HCT116 (cell line): ENCODE data around the gene SDSL. TPM values are rescaled to one million over a fixed set of nuclear protein-coding genes. Genes with fewer than 3 reads are reported as not detected.

Experiments
- ATAC-seq: fragments of 200-7000 bp; cut with Tn5 transposase; 2 replicates; pipeline ENCODE4 v1.9.1; 2020; ENCODE audit warnings: mild to moderate bottlenecking, moderate library complexity
- BruUV-seq: library from RNA; stranded (reverse); fragments of 400-500 nt; replicated peaks from 2 replicates; lab custom pipeline; 2021; lab: Mats Ljungman, UMichigan
- CTCF ChIA-PET: fragments of 300-600 bp; sonication (Branson Sonifier 250); formaldehyde crosslinking; loops from one replicate; lab custom pipeline; 2021; ENCODE audit warnings: antibody characterized with exemption; lab: Charles Lee
- POLR2A ChIA-PET: fragments of 300-600, 350-600 bp; sonication (Branson Sonifier 250); formaldehyde crosslinking; loops from one replicate; lab custom pipeline; 2021; ENCODE audit warnings: antibody characterized with exemption; lab: Charles Lee
- RAD21 ChIA-PET, 2 experiments: fragments of 300-600 bp; sonication (Branson Sonifier 250); formaldehyde crosslinking; loops; one replicate each; lab custom pipeline; 2023; ENCODE audit warnings: low total read pairs in 2 of 2; ENCODE audit not compliant: uncharacterized antibody in 2 of 2, unreplicated experiment in 2 of 2, low non-redundant PET in 1 of 2; lab: Charles Lee
- DNase-seq: peaks from one replicate; pipeline ENCODE4 v3.0.0-alpha.2; 2010; ENCODE audit warnings: low read depth, low spot score
- H2AFZ ChIP-seq: fragments of 200-600 bp; shearing (Covaris generic), sonication (generic); 2 replicates; pipeline ENCODE4 v1.6.1; 2017; ENCODE audit warnings: low read depth, mixed run types, mixed read lengths, antibody characterized with exemption, low read length; ENCODE audit not compliant: poor library complexity, severe bottlenecking
- H3K27ac ChIP-seq: 2 replicates; pipeline ENCODE4 v1.5.1; 2012; ENCODE audit warnings: low read depth, low read length
- H3K27me3 ChIP-seq: fragments of 200-600 bp; sonication (generic); 2 replicates; pipeline ENCODE4 v1.6.1; 2016; ENCODE audit warnings: mixed run types, low read length, mixed read lengths; ENCODE audit not compliant: insufficient read depth
- H3K36me3 ChIP-seq, 2 experiments: fragments of 200-500 bp in 1 of 2; fragments of 200-600 bp in 1 of 2; sonication (Bioruptor generic) in 1 of 2; sonication (generic) in 1 of 2; 2 replicates each; pipeline versions ENCODE4 v1.5.1 to v1.6.1; 2014 to 2016; ENCODE audit warnings: low read length in 2 of 2, inconsistent platforms in 1 of 2, mixed read lengths in 1 of 2, mixed run types in 1 of 2; ENCODE audit not compliant: insufficient read depth in 2 of 2, control insufficient read depth in 1 of 2
- H3K4me1 ChIP-seq, 2 experiments: fragments of 200-600 bp in 1 of 2; sonication (generic) in 1 of 2; 2 replicates each; pipeline versions ENCODE4 v1.5.1 to v1.6.1; 2012 to 2017; ENCODE audit warnings: low read length in 2 of 2, inconsistent platforms in 1 of 2, mild to moderate bottlenecking in 1 of 2, mixed read lengths in 1 of 2, mixed run types in 1 of 2, moderate library complexity in 1 of 2; ENCODE audit not compliant: insufficient read depth in 2 of 2, control insufficient read depth in 1 of 2
- H3K4me2 ChIP-seq: fragments of 200-600 bp; sonication (generic); 2 replicates; pipeline ENCODE4 v1.6.1; 2017; ENCODE audit warnings: mixed run types, low read length, mixed read lengths
- H3K4me3 ChIP-seq, 2 experiments: fragments of 200-600 bp in 1 of 2; sonication (generic) in 1 of 2; replicated peaks in 1 of 2; 2 replicates each; pipeline ENCODE4 v1.5.1; 2011 to 2016; ENCODE audit warnings: low read length in 2 of 2, control low read depth in 1 of 2, low read depth in 1 of 2, mild to moderate bottlenecking in 1 of 2, mixed read lengths in 1 of 2, mixed run types in 1 of 2
- H3K79me2 ChIP-seq: fragments of 200-600 bp; sonication (generic); 2 replicates; pipeline ENCODE4 v1.6.1; 2017; ENCODE audit warnings: mild to moderate bottlenecking, mixed run types, low read length, moderate library complexity, mixed read lengths; ENCODE audit not compliant: insufficient read depth
- H3K9ac ChIP-seq: fragments of 200-600 bp; sonication (generic); 2 replicates; pipeline ENCODE4 v1.6.1; 2016; ENCODE audit warnings: low read length, mixed read lengths
- H3K9me2 ChIP-seq: fragments of 200-600 bp; sonication (generic), shearing (Covaris generic); 2 replicates; pipeline ENCODE4 v1.6.1; 2017; ENCODE audit warnings: mixed run types, mild to moderate bottlenecking, moderate library complexity; ENCODE audit not compliant: insufficient read depth
- H3K9me3 ChIP-seq, 2 experiments: fragments of 200-500 bp in 1 of 2; fragments of 200-600 bp in 1 of 2; sonication (Bioruptor generic) in 1 of 2; sonication (generic) in 1 of 2; 2 replicates each; pipeline ENCODE4 v1.6.1; 2014 to 2017; ENCODE audit warnings: low read length in 2 of 2, mixed read lengths in 2 of 2, inconsistent platforms in 1 of 2, low read depth in 1 of 2, mild to moderate bottlenecking in 1 of 2, mixed run types in 1 of 2, moderate library complexity in 1 of 2; ENCODE audit not compliant: control insufficient read depth in 1 of 2, insufficient read depth in 1 of 2
- H4K20me1 ChIP-seq: fragments of 200-600 bp; sonication (generic), shearing (Covaris generic); 2 replicates; pipeline ENCODE4 v1.6.1; 2017; ENCODE audit warnings: mixed run types, mild to moderate bottlenecking, moderate library complexity; ENCODE audit not compliant: insufficient read depth
- CBX3 ChIP-seq: IDR thresholded peaks from 2 replicates; pipeline ENCODE4 v1.6.1; 2012; ENCODE audit warnings: low read depth
- CEBPB ChIP-seq: IDR thresholded peaks from 2 replicates; pipeline ENCODE4 v1.6.1; 2012; ENCODE audit warnings: low read depth
- EGR1 ChIP-seq: IDR thresholded peaks from 2 replicates; pipeline ENCODE4 v1.6.1; 2012; ENCODE audit warnings: low read depth
- ELF1 ChIP-seq: IDR thresholded peaks from 2 replicates; pipeline ENCODE4 v1.6.1; 2012; ENCODE audit warnings: low read depth, borderline replicate concordance
- EZH2 ChIP-seq: fragments of 200-600 bp; sonication (generic); IDR thresholded peaks from 2 replicates; pipeline ENCODE4 v1.6.1; 2017; ENCODE audit warnings: antibody characterized with exemption, mixed run types
- FOSL1 ChIP-seq: IDR thresholded peaks from 2 replicates; pipeline ENCODE4 v1.6.1; 2012; ENCODE audit warnings: low read depth
- JUND ChIP-seq: IDR thresholded peaks from 2 replicates; pipeline ENCODE4 v1.6.1; 2012
- POLR2A ChIP-seq: IDR thresholded peaks from 2 replicates; pipeline ENCODE4 v1.7.0; 2011; ENCODE audit warnings: borderline replicate concordance; ENCODE audit not compliant: insufficient read depth, insufficient read length; ENCODE audit errors: extremely low read depth
- POLR2AphosphoS5 ChIP-seq: IDR thresholded peaks from 2 replicates; pipeline ENCODE4 v1.6.1; 2011; ENCODE audit warnings: mild to moderate bottlenecking, low read depth, low read length, moderate library complexity
- SIN3A ChIP-seq: IDR thresholded peaks from 2 replicates; pipeline ENCODE4 v1.6.1; 2012; ENCODE audit warnings: low read depth
- SRF ChIP-seq: IDR thresholded peaks from 2 replicates; pipeline ENCODE4 v1.6.1; 2012; ENCODE audit warnings: low read depth
- TCF7L2 ChIP-seq: IDR thresholded peaks from 2 replicates; pipeline ENCODE4 v1.7.0; 2011; ENCODE audit warnings: borderline replicate concordance, inconsistent platforms; ENCODE audit not compliant: insufficient read depth, insufficient read length; ENCODE audit errors: extremely low read depth
- YY1 ChIP-seq: IDR thresholded peaks from 2 replicates; pipeline ENCODE4 v1.6.1; 2011; ENCODE audit warnings: low read length, low read depth, moderate library complexity, mild to moderate bottlenecking; ENCODE audit not compliant: insufficient replicate concordance; ENCODE audit errors: extremely low read depth
- ZFX ChIP-seq: fragments of 450-650 bp; IDR thresholded peaks from 2 replicates; pipeline ENCODE4 v1.6.1; 2017
- ZNF274 ChIP-seq: fragments of 200-500 bp; sonication (Bioruptor generic); IDR thresholded peaks from 2 replicates; pipeline ENCODE4 v1.6.1; 2014; ENCODE audit warnings: mild to moderate bottlenecking, low read depth, low read length, inconsistent platforms
- intact Hi-C: fragments of 100-400 bp; cut with micrococcal nuclease; formaldehyde crosslinking; loops from 2 replicates; pipeline ENCODE4 v1.10.0; 2022
- total RNA-seq: library from RNA; stranded (reverse); gene quantifications from one replicate; pipeline ENCODE4 v1.2.1, GENCODE V29; 2021; ENCODE audit not compliant: unreplicated experiment
- TF ChIP-seq, protein P1 (sequence below), 3 experiments: fragments of 200-600 bp in 1 of 3; sonication (generic) in 1 of 3; IDR thresholded peaks in 2 of 3; conservative IDR thresholded peaks in 1 of 3; 2 replicates each; pipeline ENCODE4 v1.5.1; 2012 to 2017; ENCODE audit warnings: low read depth in 2 of 3, low read length in 2 of 3, antibody characterized with exemption in 1 of 3, borderline replicate concordance in 1 of 3, control low read depth in 1 of 3, mild to moderate bottlenecking in 1 of 3, mixed read lengths in 1 of 3, mixed run types in 1 of 3, moderate library complexity in 1 of 3; ENCODE audit not compliant: insufficient read depth in 1 of 3
- TF ChIP-seq, protein P2 (sequence below): IDR thresholded peaks from 2 replicates; pipeline ENCODE4 v1.6.1; 2012
- TF ChIP-seq, protein P3 (sequence below): IDR thresholded peaks from 2 replicates; pipeline ENCODE4 v1.6.1; 2012

SDSL gene
- total RNA-seq, 1 experiment from 2014 or later = 19.1 TPM

DNA sequence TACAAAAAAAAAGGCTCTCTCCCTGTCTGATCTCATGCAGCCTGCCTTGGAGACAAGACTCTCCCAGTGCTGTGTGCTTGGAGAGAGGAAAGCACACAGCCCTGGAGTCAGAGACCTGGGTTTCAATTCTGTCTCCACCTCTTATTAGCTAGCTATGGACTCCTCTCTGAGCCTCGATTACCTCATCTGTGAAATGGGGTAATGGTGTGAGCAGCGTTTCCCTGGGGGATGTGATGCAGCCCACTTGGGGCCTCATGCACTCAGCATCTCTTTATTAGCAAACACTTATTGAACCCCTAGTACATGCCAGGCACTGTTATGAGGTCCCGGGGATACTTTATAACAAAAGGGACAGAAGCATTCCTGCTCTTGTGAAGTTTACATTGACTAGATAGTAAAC is 31.0 kb upstream of the SDSL start:
- ChIA-PET CTCF (no interaction called here), POLR2A (no interaction called here)
- intact Hi-C loops = no loop called here

DNA sequence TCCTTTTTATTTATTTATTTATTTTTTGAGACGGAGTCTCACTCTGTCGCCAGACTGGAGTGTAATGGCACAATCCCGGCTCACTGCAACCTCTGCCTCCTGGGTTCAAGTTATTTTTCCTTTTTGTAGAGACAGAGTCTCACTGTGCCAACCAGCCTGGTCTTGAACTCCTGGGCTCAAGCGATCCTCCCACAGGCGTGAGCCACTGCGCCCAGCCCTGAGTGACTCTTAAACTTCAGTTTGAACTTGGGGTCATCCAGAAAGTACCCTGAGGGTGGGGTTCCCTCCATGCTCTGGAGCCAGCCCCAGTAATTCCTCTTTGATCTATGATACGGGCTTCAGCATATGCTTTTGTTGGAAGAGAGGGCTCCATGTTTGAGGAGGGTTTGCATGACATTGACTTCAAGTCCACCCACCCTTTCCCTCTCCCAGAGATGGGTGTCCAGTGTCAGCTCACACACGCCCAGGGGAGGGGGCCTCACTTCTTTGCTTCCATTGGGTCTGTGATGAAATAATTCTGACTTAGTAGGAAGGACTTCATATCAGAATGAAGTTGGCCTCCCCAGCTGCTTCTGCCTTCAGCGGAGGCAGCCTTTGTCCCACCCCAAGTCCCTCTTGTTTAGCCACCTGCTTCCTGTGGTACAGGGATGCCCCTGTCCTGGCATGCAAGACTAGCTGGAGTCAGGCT is 30.4 kb upstream of the SDSL start:
- Histone ChIP-seq H3K27ac (no peak overlapping the region), H3K9me3 (no peaks in the 10 kb centered on the region), H3K4me1 (no peaks in the 10 kb centered on the region), H3K9ac (no peak overlapping the region), H3K79me2 (no peaks in the 10 kb centered on the region), H3K36me3 (no peaks in the 10 kb centered on the region), H4K20me1 (no peaks in the 10 kb centered on the region), H3K4me2 (no peak overlapping the region), H3K27me3 (no peaks in the 10 kb centered on the region), H2AFZ (no peak overlapping the region), H3K9me2 (no peaks in the 10 kb centered on the region), H3K4me3 (no peak overlapping the region)
- ChIA-PET RAD21 (no interaction called here), POLR2A (no interaction called here), CTCF (no interaction called here)
- intact Hi-C loops = no loop called here
- ATAC-seq (no peak), DNase-seq (no peak)
- BruUV-seq = no TSS peak
- TF ChIP-seq CEBPB (no peak), CBX3 (no peak), TCF7L2 (no peak), SRF (no peak), EGR1 (no peak), YY1 (no peak), POLR2A (no peak), EZH2 (no peak), ZNF274 (no peak), ELF1 (no peak)
- TF ChIP-seq, protein P1, sequence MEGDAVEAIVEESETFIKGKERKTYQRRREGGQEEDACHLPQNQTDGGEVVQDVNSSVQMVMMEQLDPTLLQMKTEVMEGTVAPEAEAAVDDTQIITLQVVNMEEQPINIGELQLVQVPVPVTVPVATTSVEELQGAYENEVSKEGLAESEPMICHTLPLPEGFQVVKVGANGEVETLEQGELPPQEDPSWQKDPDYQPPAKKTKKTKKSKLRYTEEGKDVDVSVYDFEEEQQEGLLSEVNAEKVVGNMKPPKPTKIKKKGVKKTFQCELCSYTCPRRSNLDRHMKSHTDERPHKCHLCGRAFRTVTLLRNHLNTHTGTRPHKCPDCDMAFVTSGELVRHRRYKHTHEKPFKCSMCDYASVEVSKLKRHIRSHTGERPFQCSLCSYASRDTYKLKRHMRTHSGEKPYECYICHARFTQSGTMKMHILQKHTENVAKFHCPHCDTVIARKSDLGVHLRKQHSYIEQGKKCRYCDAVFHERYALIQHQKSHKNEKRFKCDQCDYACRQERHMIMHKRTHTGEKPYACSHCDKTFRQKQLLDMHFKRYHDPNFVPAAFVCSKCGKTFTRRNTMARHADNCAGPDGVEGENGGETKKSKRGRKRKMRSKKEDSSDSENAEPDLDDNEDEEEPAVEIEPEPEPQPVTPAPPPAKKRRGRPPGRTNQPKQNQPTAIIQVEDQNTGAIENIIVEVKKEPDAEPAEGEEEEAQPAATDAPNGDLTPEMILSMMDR (IDR thresholded peaks at IDR 0.05 in 2 of 3, conservative IDR thresholded peaks at IDR 0.05 in 1 of 3; ENCODE audit: borderline replicate concordance in 1 of 3, insufficient read depth in 1 of 3, low read depth in 2 of 3, low read length in 2 of 3) = no peak
- TF ChIP-seq, protein P2, sequence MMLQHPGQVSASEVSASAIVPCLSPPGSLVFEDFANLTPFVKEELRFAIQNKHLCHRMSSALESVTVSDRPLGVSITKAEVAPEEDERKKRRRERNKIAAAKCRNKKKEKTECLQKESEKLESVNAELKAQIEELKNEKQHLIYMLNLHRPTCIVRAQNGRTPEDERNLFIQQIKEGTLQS = no peak

More for the DNA sequence above, 31.0 kb upstream of the SDSL start:
- no peak overlapping the region for H3K4me2 ChIP-seq
- RAD21 ChIA-PET = no interaction called here
- no peak overlapping the region for H3K27ac ChIP-seq
- no peak overlapping the region for H3K4me3 ChIP-seq
- no peaks in the 10 kb centered on the region for H3K4me1 ChIP-seq
- no peaks in the 10 kb centered on the region for H3K9me3 ChIP-seq
- no peaks in the 10 kb centered on the region for H3K36me3 ChIP-seq
- ATAC-seq (no peak), DNase-seq (no peak)
- H3K79me2 ChIP-seq = no peaks in the 10 kb centered on the region
- H3K9me2 ChIP-seq = no peaks in the 10 kb centered on the region
- H3K27me3 ChIP-seq = no peaks in the 10 kb centered on the region
- no peak overlapping the region for H2AFZ ChIP-seq
- no peaks in the 10 kb centered on the region for H4K20me1 ChIP-seq
- TF ChIP-seq, protein P3, sequence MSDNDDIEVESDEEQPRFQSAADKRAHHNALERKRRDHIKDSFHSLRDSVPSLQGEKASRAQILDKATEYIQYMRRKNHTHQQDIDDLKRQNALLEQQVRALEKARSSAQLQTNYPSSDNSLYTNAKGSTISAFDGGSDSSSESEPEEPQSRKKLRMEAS = no peak
- TF ChIP-seq EZH2 = no peak
- TF ChIP-seq TCF7L2 = no peak
- TF ChIP-seq POLR2A = no peak
- TF ChIP-seq POLR2AphosphoS5 = no peak
- TF ChIP-seq, protein P2 = no peak
- no peak for TF ChIP-seq ZFX
- no peak for TF ChIP-seq SIN3A
- TF ChIP-seq JUND = no peak
- no peak for TF ChIP-seq FOSL1
- no peak for TF ChIP-seq ZNF274
- no peak for TF ChIP-seq SRF
- no peak for TF ChIP-seq YY1
- BruUV-seq = no TSS peak
- H3K9ac ChIP-seq = no peak overlapping the region
